ENCODE measurements around the gene CUEDC1.
A peak's percentile ranks its signal among the peaks of the same experiment; 100 is the strongest.

Gene CUEDC1

GRCh38 chr17:57987581-57988300, 32.5 kb upstream of the CUEDC1 start, which contains the start of gene VEZF1:
TSS of gene VEZF1 (minus strand) at chr17:57988254. CDS start at chr17:57988111, 143 bp downstream.
- peak; percentile 87 for DNase-seq
- peak within 1 kb of the TSS; percentile 98 for H3K27ac Mint-ChIP-seq
- H3K4me1 Mint-ChIP-seq: peaks cover 83% of the 10 kb centered on the region
- peak within 1 kb of the TSS; percentile 95 for H3K4me3 Mint-ChIP-seq
- H3K9me3 Mint-ChIP-seq: no peaks in the 10 kb centered on the region
- no peaks in the 10 kb centered on the region for H3K27me3 Mint-ChIP-seq (ENCODE audit: low read depth, poor library complexity)
- H3K36me3 Mint-ChIP-seq (ENCODE audit: low read depth): peaks cover 3% of the 10 kb centered on the region
- TF ChIP-seq CTCF (IDR thresholded peaks at IDR 0.05): no peak

- peak overlapping the region; percentile 98 for H3K27ac Mint-ChIP-seq
- TF ChIP-seq CTCF (IDR thresholded peaks at IDR 0.05): no peak
- peak; percentile 47 for DNase-seq
- no peaks in the 10 kb centered on the region for H3K27me3 Mint-ChIP-seq (ENCODE audit: low read depth, poor library complexity)
- no peaks in the 10 kb centered on the region for H3K9me3 Mint-ChIP-seq
- peaks cover 83% of the 10 kb centered on the region for H3K4me1 Mint-ChIP-seq
- H3K36me3 Mint-ChIP-seq (ENCODE audit: low read depth): peaks cover 9% of the 10 kb centered on the region
- peak overlapping the region; percentile 95 for H3K4me3 Mint-ChIP-seq
Observed at GRCh38 chr17:57986841-57987580, 31.8 kb upstream of the CUEDC1 start.

- Mint-ChIP-seq H3K4me1 (peaks cover 83% of the 10 kb centered on the region), H3K27ac (peak overlapping the region; percentile 29), H3K9me3 (no peaks in the 10 kb centered on the region), H3K36me3 (ENCODE audit: low read depth) (peaks cover 20% of the 10 kb centered on the region), H3K4me3 (peak overlapping the region; percentile 95), H3K27me3 (ENCODE audit: low read depth, poor library complexity) (no peaks in the 10 kb centered on the region)
- no peak for TF ChIP-seq CTCF (IDR thresholded peaks at IDR 0.05)
- no peak for DNase-seq
Observed at GRCh38 chr17:57985675-57985974, 30.4 kb upstream of the CUEDC1 start.

GRCh38 chr17:57984936-57985674, 29.9 kb upstream of the CUEDC1 start:
- H3K27me3 Mint-ChIP-seq (ENCODE audit: low read depth, poor library complexity): no peaks in the 10 kb centered on the region
- H3K9me3 Mint-ChIP-seq: no peaks in the 10 kb centered on the region
- H3K4me3 Mint-ChIP-seq: peak overlapping the region; percentile 95
- TF ChIP-seq CTCF (IDR thresholded peaks at IDR 0.05): no peak
- peak overlapping the region; percentile 39 for H3K27ac Mint-ChIP-seq
- H3K36me3 Mint-ChIP-seq (ENCODE audit: low read depth): peaks cover 23% of the 10 kb centered on the region
- DNase-seq: no peak
- H3K4me1 Mint-ChIP-seq: peaks cover 84% of the 10 kb centered on the region

- no peaks in the 10 kb centered on the region for H3K9me3 Mint-ChIP-seq
- H3K27ac Mint-ChIP-seq: no peak overlapping the region
- H3K36me3 Mint-ChIP-seq (ENCODE audit: low read depth): peaks cover 25% of the 10 kb centered on the region
- peak overlapping the region; percentile 95 for H3K4me3 Mint-ChIP-seq
- no peak for TF ChIP-seq CTCF (IDR thresholded peaks at IDR 0.05)
- H3K4me1 Mint-ChIP-seq: peaks cover 77% of the 10 kb centered on the region
- no peaks in the 10 kb centered on the region for H3K27me3 Mint-ChIP-seq (ENCODE audit: low read depth, poor library complexity)
- no peak for DNase-seq
Observed at GRCh38 chr17:57984261-57984890, 29.2 kb upstream of the CUEDC1 start.
